Measurements from ENCODE around the gene COL9A2. TPM values are rescaled to one million over a fixed set of nuclear protein-coding genes. Genes with fewer than 3 reads are reported as not detected.

Gene COL9A2
- total RNA-seq, 2 donors from 2014 or later, result 0.59 to 1.2 TPM

- H3K9me3 ChIP-seq, result no peaks in the 10 kb centered on the region
- no peak for TF ChIP-seq CTCF (IDR thresholded peaks at IDR 0.05)
- DNase-seq (ENCODE audit: low spot score), result no peak
- H3K27me3 ChIP-seq, result no peaks in the 10 kb centered on the region
- no peak overlapping the region for H3K4me3 ChIP-seq
- no peaks in the 10 kb centered on the region for H3K36me3 ChIP-seq
- H3K27ac ChIP-seq, result no peak overlapping the region
- no peaks in the 10 kb centered on the region for H3K4me1 ChIP-seq
Measured at GRCh38 chr1:40305451-40305850, 11.6 kb downstream of the COL9A2 start.

- H3K9me3 ChIP-seq, result no peaks in the 10 kb centered on the region
- no peaks in the 10 kb centered on the region for H3K36me3 ChIP-seq
- H3K4me3 ChIP-seq, result no peak overlapping the region
- H3K4me1 ChIP-seq, result no peaks in the 10 kb centered on the region
- no peak overlapping the region for H3K27ac ChIP-seq
- no peak for DNase-seq (ENCODE audit: low spot score)
- H3K27me3 ChIP-seq, result no peaks in the 10 kb centered on the region
- no peak for TF ChIP-seq CTCF (IDR thresholded peaks at IDR 0.05)
Measured at GRCh38 chr1:40303790-40304189, 13.3 kb downstream of the COL9A2 start.

GRCh38 chr1:40303051-40303771 is 13.9 kb downstream of the COL9A2 start:
- H3K27me3 ChIP-seq, result no peaks in the 10 kb centered on the region
- H3K9me3 ChIP-seq, result no peaks in the 10 kb centered on the region
- DNase-seq (ENCODE audit: low spot score), result no peak
- no peak for TF ChIP-seq CTCF (IDR thresholded peaks at IDR 0.05)
- H3K4me3 ChIP-seq, result no peak overlapping the region
- H3K27ac ChIP-seq, result no peak overlapping the region
- H3K4me1 ChIP-seq, result no peaks in the 10 kb centered on the region
- H3K36me3 ChIP-seq, result no peaks in the 10 kb centered on the region

- no peaks in the 10 kb centered on the region for H3K9me3 ChIP-seq
- no peaks in the 10 kb centered on the region for H3K27me3 ChIP-seq
- H3K36me3 ChIP-seq, result no peaks in the 10 kb centered on the region
- H3K4me1 ChIP-seq, result no peaks in the 10 kb centered on the region
- no peak for TF ChIP-seq CTCF (IDR thresholded peaks at IDR 0.05)
- H3K4me3 ChIP-seq, result no peak overlapping the region
- no peak overlapping the region for H3K27ac ChIP-seq
- no peak for DNase-seq (ENCODE audit: low spot score)
Measured at GRCh38 chr1:40302475-40302874, 14.6 kb downstream of the COL9A2 start.

- DNase-seq (ENCODE audit: low spot score), result no peak
- Histone ChIP-seq H3K27ac (no peak overlapping the region), H3K27me3 (no peaks in the 10 kb centered on the region), H3K36me3 (no peaks in the 10 kb centered on the region), H3K4me1 (no peaks in the 10 kb centered on the region), H3K9me3 (no peaks in the 10 kb centered on the region), H3K4me3 (no peak overlapping the region)
- no peak for TF ChIP-seq CTCF (IDR thresholded peaks at IDR 0.05)
Measured at GRCh38 chr1:40301541-40302299, 15.4 kb downstream of the COL9A2 start.
